NT2/D1 (cell line): ENCODE results near the gene GPR146.

Source experiments
- SUZ12 ChIP-seq: IDR thresholded peaks from 2 replicates; pipeline ENCODE4 v1.6.1; 2011; ENCODE audit not compliant: insufficient read length, insufficient read depth; ENCODE audit errors: extremely low read depth
- YY1 ChIP-seq: IDR thresholded peaks from 2 replicates; pipeline ENCODE4 v1.6.1; 2011; ENCODE audit not compliant: insufficient read length, insufficient read depth

- no peak for TF ChIP-seq SUZ12
- TF ChIP-seq YY1: no peak
These were observed 39.6 kb downstream of the GPR146 start for GRCh38 chr7:1083729-1084657.
